ENCODE data around the gene THADA.
"Not testable (repeated sequence)": the region's sequence is repeated elsewhere in the genome, so short reads cannot be mapped to it uniquely, and the experiment has no call there.

THADA gene

GRCh38 chr2:43604674-43605073, 8.8 kb upstream of the THADA start:
- no peak for DNase-seq

GRCh38 chr2:43600596-43600995, 4.8 kb upstream of the THADA start:
- not testable (repeated sequence) for DNase-seq

DNA sequence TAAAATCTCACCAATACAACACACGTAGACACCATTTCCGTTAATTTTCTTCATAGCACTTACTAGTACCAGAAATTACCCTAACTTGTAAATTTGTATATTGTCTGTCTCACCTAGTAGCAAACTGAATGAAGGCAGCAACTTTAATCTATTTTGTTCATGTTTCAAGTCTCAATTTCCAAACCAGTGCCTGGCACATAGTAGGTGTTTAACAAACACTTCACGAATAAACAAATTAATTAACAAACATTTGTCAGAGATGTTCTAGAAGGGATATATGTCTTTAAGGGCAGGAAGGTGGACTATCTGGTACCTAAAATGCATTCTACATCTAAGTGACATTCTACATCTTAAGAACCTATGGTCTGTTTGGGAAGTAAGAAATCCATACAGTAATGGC, 963 bp downstream of the THADA start:
- DNase-seq, result no peak

- DNase-seq, result no peak
These were observed 2.6 kb downstream of the THADA start for GRCh38 chr2:43593254-43593653.

DNA sequence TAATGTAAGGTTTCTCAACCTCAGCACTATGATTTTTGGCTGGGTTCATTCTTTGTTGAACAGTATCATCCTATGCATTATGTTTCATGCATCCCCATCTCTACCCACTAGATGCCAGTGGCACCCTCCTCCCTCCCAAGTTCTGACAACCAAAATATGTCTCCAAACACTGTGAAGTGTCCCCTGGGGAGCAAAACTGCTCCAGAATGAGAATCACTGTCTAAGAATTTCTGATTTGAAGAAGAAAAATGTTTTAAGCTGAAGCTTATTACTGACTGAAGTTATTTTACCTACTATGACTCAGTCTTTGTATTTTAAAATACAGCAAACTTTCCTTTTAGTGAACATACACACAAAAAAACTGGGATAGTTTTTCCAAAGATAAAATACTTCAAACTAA, 3.4 kb downstream of the THADA start:
- no peak for DNase-seq

DNA sequence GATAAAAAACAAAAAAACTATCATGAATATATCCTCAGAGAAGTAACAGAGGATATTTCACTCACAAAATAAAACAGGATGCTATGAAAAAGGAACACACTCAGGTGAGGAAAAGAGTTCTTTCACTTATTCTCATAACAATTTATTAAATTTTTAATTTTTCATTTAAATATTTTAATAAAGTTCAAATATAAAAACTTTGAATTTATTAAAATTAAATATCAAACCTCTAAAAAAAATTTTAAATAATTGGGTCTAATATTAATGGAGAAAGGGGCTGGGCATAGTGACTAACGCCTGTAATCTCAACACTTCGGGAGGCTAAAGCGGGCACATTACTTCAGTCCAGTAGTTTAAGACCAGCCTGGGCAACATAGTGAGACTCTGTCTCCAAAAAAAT, 10.1 kb downstream of the THADA start:
- no peak for DNase-seq

DNA sequence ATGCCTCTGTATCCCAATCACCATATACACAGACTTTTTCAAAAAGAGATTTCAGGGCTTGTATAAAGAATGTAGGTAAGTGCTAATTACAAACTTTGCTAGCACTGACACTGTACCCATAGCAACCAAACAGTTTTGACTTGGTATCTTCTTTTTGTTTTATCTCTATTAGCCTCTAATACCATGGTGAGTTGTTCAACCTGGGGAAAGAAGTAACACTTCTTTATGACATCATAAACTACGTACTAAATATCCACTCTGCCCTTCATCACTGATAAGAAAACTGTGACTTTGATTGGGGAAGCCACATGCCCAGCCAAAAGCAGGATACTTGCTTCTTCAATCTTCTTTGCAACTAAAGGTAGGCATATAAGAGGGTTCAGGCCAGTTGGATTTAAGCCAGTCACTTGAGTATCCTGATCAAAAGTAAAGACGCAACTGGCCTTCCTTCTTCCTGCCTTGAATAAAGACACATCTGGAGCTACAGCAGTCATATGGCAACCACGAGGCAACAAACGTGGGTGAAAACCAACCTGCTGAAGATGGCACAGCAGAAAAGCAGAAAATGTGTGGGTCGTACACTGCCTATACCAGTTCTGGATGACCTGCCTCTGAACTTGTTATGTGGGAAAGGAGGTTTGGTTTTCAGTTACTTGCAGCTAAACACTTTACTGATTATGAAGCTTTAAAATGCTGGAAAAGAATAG, 16.4 kb downstream of the THADA start:
- no peak for DNase-seq

DNA sequence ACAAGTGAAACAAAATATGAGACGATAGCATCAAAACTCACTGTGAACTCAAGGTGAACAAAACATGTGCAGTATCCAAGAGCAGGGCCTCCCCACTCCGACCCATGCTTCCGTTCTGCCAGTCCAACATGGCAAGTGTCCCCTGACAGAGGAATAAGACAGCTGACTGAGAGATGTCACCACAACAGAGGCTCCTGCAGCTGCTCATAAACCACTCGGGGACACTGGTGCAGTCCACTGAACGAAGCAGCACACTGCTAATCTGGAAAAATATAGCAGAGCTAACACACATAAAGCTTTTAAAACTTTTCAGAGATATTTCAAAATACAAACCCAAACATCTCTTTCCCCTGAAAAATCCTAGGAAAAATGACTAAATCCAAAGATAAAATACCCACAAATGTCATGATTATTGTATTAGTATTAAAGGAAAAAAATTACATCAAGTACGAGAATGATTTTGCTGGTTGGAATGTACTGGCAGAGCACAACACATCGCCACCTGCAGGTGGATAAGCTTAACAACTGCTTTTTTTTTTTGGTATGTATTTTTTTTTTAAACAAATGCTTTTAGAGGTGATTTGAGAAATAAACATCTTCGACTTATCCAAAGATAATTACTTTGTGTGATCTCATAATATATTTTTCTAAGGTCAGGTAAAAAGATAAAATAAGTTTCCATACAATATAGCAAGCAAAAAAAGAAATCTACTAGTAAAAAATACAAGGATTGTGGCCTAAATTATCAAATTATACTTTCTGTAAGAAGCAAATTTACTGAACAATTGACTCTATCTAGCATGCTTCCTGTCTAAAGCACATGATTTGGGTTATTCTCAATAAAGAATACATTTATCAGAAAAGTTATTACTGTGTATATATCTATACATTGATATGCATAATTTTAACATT, 18.6 kb downstream of the THADA start:
- peak; percentile 31 for DNase-seq

- no peak for DNase-seq
These were observed 23.6 kb downstream of the THADA start for GRCh38 chr2:43572244-43572643.

- DNase-seq, result peak; percentile 22
These were observed 25.9 kb downstream of the THADA start for GRCh38 chr2:43569921-43570320.

DNA sequence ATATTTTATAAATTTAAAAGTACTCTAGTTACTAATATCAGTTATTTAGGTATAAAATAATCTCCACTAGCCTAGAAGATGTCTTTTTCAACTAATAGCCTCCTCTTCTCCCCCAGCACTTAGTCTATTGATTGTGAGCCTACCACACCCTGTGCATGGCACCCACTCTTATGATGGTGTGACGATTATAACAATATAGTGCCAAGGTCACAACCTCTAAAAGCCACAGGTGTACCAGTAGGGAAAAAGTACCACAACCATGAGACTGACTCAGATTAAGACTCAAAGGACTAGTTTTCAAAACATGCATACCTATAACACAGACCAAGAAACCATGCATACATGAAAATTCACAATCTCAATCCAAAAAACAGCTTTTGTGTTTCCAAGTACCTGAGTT, 27.6 kb downstream of the THADA start:
- no peak for DNase-seq

DNA sequence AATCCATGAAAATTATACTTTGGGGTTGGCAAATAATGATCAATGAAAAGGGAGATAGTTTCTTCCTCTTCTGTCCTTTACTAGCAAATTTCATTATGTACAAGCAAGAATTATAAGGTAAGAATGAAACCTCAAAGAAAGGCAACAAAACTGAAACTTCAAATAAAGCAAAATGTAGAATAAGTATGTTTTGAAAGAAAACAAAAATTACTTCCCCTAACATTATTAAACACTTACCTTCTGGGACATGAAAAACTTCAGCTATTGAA, 29.4 kb downstream of the THADA start:
- no peak for DNase-seq

GRCh38 chr2:43563679-43564078, 32.2 kb downstream of the THADA start:
- DNase-seq, result no peak

DNA sequence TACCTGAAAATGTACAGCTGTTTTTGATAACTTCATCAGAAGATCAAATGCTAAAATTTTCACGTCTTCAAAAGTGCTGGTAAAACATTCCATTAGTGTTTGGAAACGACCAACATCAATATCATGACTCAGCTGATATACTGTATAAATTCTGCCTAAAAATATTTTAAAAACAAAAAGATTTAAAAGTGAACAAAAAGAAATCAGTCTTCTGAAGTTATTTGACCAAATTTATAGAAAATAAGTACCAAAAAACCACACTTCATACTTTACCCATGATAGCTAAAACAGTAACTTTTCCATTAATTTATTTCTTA, 35.6 kb downstream of the THADA start:
- no peak for DNase-seq

DNA sequence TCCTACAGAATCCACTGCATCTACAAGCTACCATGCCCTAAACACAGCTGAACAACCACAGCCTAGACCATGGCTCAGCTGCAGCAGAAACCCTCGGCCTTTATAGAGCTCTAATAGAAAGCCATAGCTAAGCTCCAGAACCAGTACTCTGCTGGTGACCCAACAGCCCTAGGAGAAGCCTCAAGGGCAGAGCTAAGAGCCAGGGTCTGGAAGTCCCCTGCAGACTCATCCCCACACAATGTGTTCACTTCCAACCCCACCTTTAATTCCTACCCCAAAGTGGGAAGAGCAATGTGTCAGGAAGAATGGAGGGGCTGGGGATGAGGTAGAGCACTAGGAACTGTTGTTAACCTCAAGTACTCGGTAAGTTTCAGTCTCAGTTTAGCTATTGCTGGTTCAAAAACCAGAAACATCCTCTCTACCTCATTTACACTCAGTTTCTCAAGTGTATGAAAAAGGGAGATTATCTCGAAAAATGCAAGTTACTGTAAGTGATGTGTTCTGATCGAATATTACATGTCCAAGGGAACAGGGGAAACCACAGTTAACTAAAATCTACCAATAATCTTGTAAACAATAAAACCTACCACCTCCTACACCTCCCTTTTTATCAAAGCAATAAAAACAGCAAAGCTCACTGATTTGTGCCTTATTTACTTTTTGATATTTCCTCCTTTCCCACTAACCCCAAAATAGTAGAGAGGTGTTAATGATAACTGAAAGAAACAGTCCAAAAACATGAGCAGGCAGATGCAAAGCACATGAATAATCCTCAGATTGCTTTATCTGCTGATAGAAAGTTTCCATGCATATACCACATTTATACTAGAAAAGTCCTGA, 36.2 kb downstream of the THADA start:
- DNase-seq, result peak; percentile 29

DNA sequence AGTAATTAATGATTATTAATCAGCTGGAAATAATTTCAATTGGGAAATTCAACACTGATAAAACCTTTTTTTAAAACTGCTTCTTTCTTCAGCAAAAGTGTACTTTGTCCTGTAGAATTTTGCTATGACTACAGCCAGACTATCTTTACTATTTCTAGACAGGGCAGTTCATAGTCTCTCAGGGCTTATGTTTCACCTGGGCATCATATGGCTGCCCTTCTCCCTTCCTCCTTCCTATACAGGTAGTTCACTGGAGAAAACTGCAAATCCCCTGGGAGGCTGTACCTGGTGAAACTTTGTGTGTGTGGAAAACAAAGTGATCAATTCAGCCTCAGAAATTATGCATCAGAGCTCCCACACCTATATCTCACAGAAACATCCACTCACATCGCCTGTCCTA, 38.6 kb downstream of the THADA start:
- no peak for DNase-seq

GRCh38 chr2:43556256-43556655, 39.6 kb downstream of the THADA start:
- DNase-seq, result no peak

DNA sequence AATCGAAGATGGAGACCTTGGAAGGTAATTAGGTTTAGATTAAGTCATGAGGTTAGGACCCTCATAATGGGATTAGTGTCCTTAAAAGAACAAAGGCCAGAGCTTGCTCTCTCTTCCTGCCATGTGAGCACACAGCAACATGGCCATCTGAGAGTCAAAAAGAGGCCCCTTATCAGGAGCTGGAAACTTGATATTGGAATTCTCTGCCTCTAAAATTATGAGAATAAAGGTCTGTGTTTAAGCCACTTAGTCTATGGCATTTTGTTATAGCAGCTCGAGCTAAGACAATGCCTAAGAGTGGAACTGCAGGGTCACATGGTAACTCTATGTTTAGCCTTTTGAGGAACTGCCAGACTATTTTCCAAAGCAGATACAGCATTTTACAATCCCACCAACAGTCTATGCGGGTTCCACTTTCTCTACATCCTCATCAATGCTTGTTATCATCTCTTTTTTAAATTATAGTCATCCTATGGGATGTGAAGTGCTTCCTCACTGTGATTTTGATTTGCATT, 42.4 kb downstream of the THADA start:
- no peak for DNase-seq

GRCh38 chr2:43551990-43552389, 43.8 kb downstream of the THADA start:
- no peak for DNase-seq

DNA sequence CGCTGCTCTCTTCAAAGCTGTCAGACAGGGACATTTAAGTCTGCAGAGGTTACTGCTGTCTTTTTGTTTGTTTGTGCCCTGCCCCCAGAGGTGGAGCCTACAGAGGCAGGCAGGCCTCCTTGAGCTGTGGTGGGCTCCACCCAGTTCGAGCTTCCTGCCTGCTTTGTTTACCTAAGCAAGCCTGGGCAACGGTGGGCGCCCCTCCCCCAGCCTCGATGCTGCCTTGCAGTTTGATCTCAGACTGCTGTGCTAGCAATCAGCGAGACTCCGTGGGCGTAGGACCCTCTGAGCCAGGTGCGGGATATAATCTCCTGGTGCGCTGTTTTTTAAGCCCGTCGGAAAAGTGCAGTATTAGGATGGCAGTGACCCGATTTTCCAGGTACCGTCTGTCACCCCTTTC, 47.5 kb downstream of the THADA start:
- not testable (repeated sequence) for DNase-seq

DNA sequence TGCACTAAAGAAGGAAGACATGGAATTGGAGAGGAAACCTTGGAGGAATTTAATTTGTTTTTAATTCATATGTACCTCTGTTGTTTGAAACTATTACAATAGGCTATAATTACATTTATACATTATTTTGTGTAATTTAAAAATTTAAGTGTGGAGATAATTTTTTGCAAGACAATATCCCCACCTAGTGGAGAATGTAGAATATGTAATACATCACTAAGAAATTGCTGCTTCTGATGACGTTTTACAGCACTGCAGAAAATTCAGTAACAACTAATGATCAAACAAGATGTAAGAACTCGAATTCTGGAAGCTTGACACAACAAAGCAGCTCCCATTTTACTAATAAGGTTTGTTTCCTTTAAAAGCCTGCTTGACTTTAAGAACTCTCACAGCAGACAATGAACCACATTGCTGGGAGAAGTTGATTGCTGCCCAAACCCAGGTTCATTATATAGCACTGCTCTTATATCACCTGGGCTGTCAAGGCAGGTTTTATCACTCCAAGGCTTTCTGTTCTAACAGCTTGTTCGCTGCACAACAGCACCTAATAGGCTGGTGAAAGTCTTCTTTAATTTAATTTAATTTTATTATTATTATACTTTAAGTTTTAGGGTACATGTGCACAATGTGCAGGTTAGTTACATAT, 53.4 kb downstream of the THADA start:
- no peak for DNase-seq

GRCh38 chr2:43541165-43541564, 54.7 kb downstream of the THADA start:
- DNase-seq, result no peak

Data from stimulated activated CD4-positive, alpha-beta T cell treated with anti-CD3 and anti-CD28 coated beads, Interleukin-15, amount 100 ng/mL, for 24 hours (primary cell).